NT2/D1 (cell line): ENCODE measurements around the gene POU4F1.

Experiments used
- YY1 ChIP-seq: IDR thresholded peaks from 2 replicates; pipeline ENCODE4 v1.6.1; 2011; ENCODE audit not compliant: insufficient read length, insufficient read depth
- ZNF274 ChIP-seq: IDR thresholded peaks from 2 replicates; pipeline ENCODE4 v1.6.1; 2011; ENCODE audit warnings: mild to moderate bottlenecking, low read depth, low read length

DNA sequence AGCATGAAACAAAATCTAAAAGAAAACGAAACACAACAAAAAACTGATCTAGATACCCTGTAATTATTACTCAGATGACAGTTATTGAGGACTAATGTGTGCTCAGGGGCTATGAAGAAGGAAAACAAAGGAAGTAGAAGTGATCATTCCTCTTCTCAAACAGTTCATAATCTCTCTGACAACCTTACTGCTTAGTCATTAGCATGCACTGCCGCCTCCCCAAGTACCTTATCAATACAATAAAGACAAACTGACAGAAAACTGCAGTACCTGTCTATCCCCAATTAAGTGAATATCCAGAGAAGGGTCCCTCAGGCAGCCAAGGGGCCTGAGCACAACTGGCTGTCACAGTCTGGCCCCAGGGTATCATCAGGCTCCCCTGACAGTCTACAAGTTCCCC lies 22.0 kb upstream of the POU4F1 start:
- TF ChIP-seq YY1, result no peak
- TF ChIP-seq ZNF274, result no peak
